Measurements from ENCODE around the gene UACA.
"Not testable (repeated sequence)": the region's sequence is repeated elsewhere in the genome, so short reads cannot be mapped to it uniquely, and the experiment has no call there.

Gene UACA

GRCh38 chr15:70690491-70691276, 72.7 kb downstream of the UACA start:
- Histone ChIP-seq H3K9ac (ENCODE audit: low read length) (no peak overlapping the region), H3K4me3 (ENCODE audit: low read length) (no peak overlapping the region), H3K4me1 (ENCODE audit: control insufficient read depth, insufficient read depth, low read length) (no peaks in the 10 kb centered on the region), H3K27me3 (ENCODE audit: control insufficient read depth, insufficient read depth, low read length) (no peaks in the 10 kb centered on the region), H3K9me3 (ENCODE audit: control insufficient read depth, low read length) (no peaks in the 10 kb centered on the region), H3K36me3 (ENCODE audit: control insufficient read depth, insufficient read depth, low read length) (no peaks in the 10 kb centered on the region)

- H3K4me3 ChIP-seq (ENCODE audit: low read length), result no peak overlapping the region
- H3K9ac ChIP-seq (ENCODE audit: low read length), result no peak overlapping the region
- no peaks in the 10 kb centered on the region for H3K27me3 ChIP-seq (ENCODE audit: control insufficient read depth, insufficient read depth, low read length)
- H3K36me3 ChIP-seq (ENCODE audit: control insufficient read depth, insufficient read depth, low read length), result no peaks in the 10 kb centered on the region
- H3K4me1 ChIP-seq (ENCODE audit: control insufficient read depth, insufficient read depth, low read length), result no peaks in the 10 kb centered on the region
- H3K9me3 ChIP-seq (ENCODE audit: control insufficient read depth, low read length), result no peaks in the 10 kb centered on the region
These were observed 73.3 kb downstream of the UACA start for GRCh38 chr15:70690021-70690420.

- no peak overlapping the region for H3K4me3 ChIP-seq (ENCODE audit: low read length)
- no peaks in the 10 kb centered on the region for H3K27me3 ChIP-seq (ENCODE audit: control insufficient read depth, insufficient read depth, low read length)
- no peaks in the 10 kb centered on the region for H3K4me1 ChIP-seq (ENCODE audit: control insufficient read depth, insufficient read depth, low read length)
These were observed 75.9 kb downstream of the UACA start for GRCh38 chr15:70687482-70687881.

GRCh38 chr15:70680817-70681216, 82.5 kb downstream of the UACA start:
- H3K9ac ChIP-seq (ENCODE audit: low read length), result no peak overlapping the region
- no peak overlapping the region for H3K4me3 ChIP-seq (ENCODE audit: low read length)
- H3K9me3 ChIP-seq (ENCODE audit: control insufficient read depth, low read length), result no peaks in the 10 kb centered on the region
- H3K4me1 ChIP-seq (ENCODE audit: control insufficient read depth, insufficient read depth, low read length), result no peaks in the 10 kb centered on the region
- no peaks in the 10 kb centered on the region for H3K36me3 ChIP-seq (ENCODE audit: control insufficient read depth, insufficient read depth, low read length)
- no peaks in the 10 kb centered on the region for H3K27me3 ChIP-seq (ENCODE audit: control insufficient read depth, insufficient read depth, low read length)

More at GRCh38 chr15:70687482-70687881, 75.9 kb downstream of the UACA start:
- Histone ChIP-seq H3K9ac (ENCODE audit: low read length) (no peak overlapping the region), H3K9me3 (ENCODE audit: control insufficient read depth, low read length) (no peaks in the 10 kb centered on the region), H3K36me3 (ENCODE audit: control insufficient read depth, insufficient read depth, low read length) (no peaks in the 10 kb centered on the region)

- Histone ChIP-seq H3K4me1 (ENCODE audit: control insufficient read depth, insufficient read depth, low read length) (no peaks in the 10 kb centered on the region), H3K9me3 (ENCODE audit: control insufficient read depth, low read length) (no peaks in the 10 kb centered on the region), H3K9ac (ENCODE audit: low read length) (no peak overlapping the region), H3K36me3 (ENCODE audit: control insufficient read depth, insufficient read depth, low read length) (no peaks in the 10 kb centered on the region), H3K27me3 (ENCODE audit: control insufficient read depth, insufficient read depth, low read length) (no peaks in the 10 kb centered on the region), H3K4me3 (ENCODE audit: low read length) (no peak overlapping the region)
These were observed 83.5 kb downstream of the UACA start for GRCh38 chr15:70679919-70680231.

GRCh38 chr15:70672081-70672480, 91.3 kb downstream of the UACA start:
- Histone ChIP-seq H3K36me3 (ENCODE audit: control insufficient read depth, insufficient read depth, low read length) (no peaks in the 10 kb centered on the region), H3K27me3 (ENCODE audit: control insufficient read depth, insufficient read depth, low read length) (no peaks in the 10 kb centered on the region), H3K4me1 (ENCODE audit: control insufficient read depth, insufficient read depth, low read length) (peaks cover 10% of the 10 kb centered on the region), H3K9me3 (ENCODE audit: control insufficient read depth, low read length) (no peaks in the 10 kb centered on the region), H3K4me3 (ENCODE audit: low read length) (no peak overlapping the region), H3K9ac (ENCODE audit: low read length) (no peak overlapping the region)

GRCh38 chr15:70670680-70671079, 92.7 kb downstream of the UACA start:
- H3K9ac ChIP-seq (ENCODE audit: low read length), result no peak overlapping the region
- H3K4me1 ChIP-seq (ENCODE audit: control insufficient read depth, insufficient read depth, low read length), result peaks cover 11% of the 10 kb centered on the region
- H3K4me3 ChIP-seq (ENCODE audit: low read length), result no peak overlapping the region
- H3K27me3 ChIP-seq (ENCODE audit: control insufficient read depth, insufficient read depth, low read length), result no peaks in the 10 kb centered on the region
- no peaks in the 10 kb centered on the region for H3K36me3 ChIP-seq (ENCODE audit: control insufficient read depth, insufficient read depth, low read length)
- no peaks in the 10 kb centered on the region for H3K9me3 ChIP-seq (ENCODE audit: control insufficient read depth, low read length)

- Histone ChIP-seq H3K4me1 (ENCODE audit: control insufficient read depth, insufficient read depth, low read length) (peaks cover 11% of the 10 kb centered on the region), H3K4me3 (ENCODE audit: low read length) (no peak overlapping the region), H3K9me3 (ENCODE audit: control insufficient read depth, low read length) (no peaks in the 10 kb centered on the region), H3K9ac (ENCODE audit: low read length) (no peak overlapping the region), H3K27me3 (ENCODE audit: control insufficient read depth, insufficient read depth, low read length) (no peaks in the 10 kb centered on the region), H3K36me3 (ENCODE audit: control insufficient read depth, insufficient read depth, low read length) (no peaks in the 10 kb centered on the region)
These were observed 93.2 kb downstream of the UACA start for GRCh38 chr15:70669966-70670658.

- Histone ChIP-seq H3K9ac (ENCODE audit: low read length) (no peak overlapping the region), H3K9me3 (ENCODE audit: control insufficient read depth, low read length) (no peaks in the 10 kb centered on the region), H3K4me3 (ENCODE audit: low read length) (no peak overlapping the region), H3K27me3 (ENCODE audit: control insufficient read depth, insufficient read depth, low read length) (no peaks in the 10 kb centered on the region), H3K4me1 (ENCODE audit: control insufficient read depth, insufficient read depth, low read length) (peaks cover 11% of the 10 kb centered on the region), H3K36me3 (ENCODE audit: control insufficient read depth, insufficient read depth, low read length) (no peaks in the 10 kb centered on the region)
These were observed 94.3 kb downstream of the UACA start for GRCh38 chr15:70669006-70669602.

- H3K4me3 ChIP-seq (ENCODE audit: low read length), result no peak overlapping the region
- H3K27me3 ChIP-seq (ENCODE audit: control insufficient read depth, insufficient read depth, low read length), result no peaks in the 10 kb centered on the region
- no peak overlapping the region for H3K9ac ChIP-seq (ENCODE audit: low read length)
- H3K36me3 ChIP-seq (ENCODE audit: control insufficient read depth, insufficient read depth, low read length), result no peaks in the 10 kb centered on the region
- H3K4me1 ChIP-seq (ENCODE audit: control insufficient read depth, insufficient read depth, low read length), result peaks cover 11% of the 10 kb centered on the region
- no peaks in the 10 kb centered on the region for H3K9me3 ChIP-seq (ENCODE audit: control insufficient read depth, low read length)
These were observed 97.8 kb downstream of the UACA start for GRCh38 chr15:70665599-70665998.

- H3K27me3 ChIP-seq (ENCODE audit: control insufficient read depth, insufficient read depth, low read length), result no peaks in the 10 kb centered on the region
- no peaks in the 10 kb centered on the region for H3K9me3 ChIP-seq (ENCODE audit: control insufficient read depth, low read length)
- no peak overlapping the region for H3K4me3 ChIP-seq (ENCODE audit: low read length)
- no peaks in the 10 kb centered on the region for H3K36me3 ChIP-seq (ENCODE audit: control insufficient read depth, insufficient read depth, low read length)
- H3K9ac ChIP-seq (ENCODE audit: low read length), result no peak overlapping the region
- H3K4me1 ChIP-seq (ENCODE audit: control insufficient read depth, insufficient read depth, low read length), result peaks cover 4% of the 10 kb centered on the region
These were observed 98.9 kb downstream of the UACA start for GRCh38 chr15:70664494-70664893.

GRCh38 chr15:70663069-70663468, 100.3 kb downstream of the UACA start:
- not testable (repeated sequence) for H3K27me3 ChIP-seq (ENCODE audit: control insufficient read depth, insufficient read depth, low read length); H3K9ac ChIP-seq (ENCODE audit: low read length); H3K9me3 ChIP-seq (ENCODE audit: control insufficient read depth, low read length); H3K4me3 ChIP-seq (ENCODE audit: low read length); H3K4me1 ChIP-seq (ENCODE audit: control insufficient read depth, insufficient read depth, low read length); H3K36me3 ChIP-seq (ENCODE audit: control insufficient read depth, insufficient read depth, low read length)

Data from mucosa of stomach (tissue), 1 donor.